HEK293 (cell line): Measurements from ENCODE around the gene ASIP.
"Not testable (repeated sequence)": the region's sequence is repeated elsewhere in the genome, so short reads cannot be mapped to it uniquely, and the experiment has no call there.

Experiments
- CTCF ChIA-PET: fragments of 350-600 bp; formaldehyde crosslinking; extraction: SDS; loops from one replicate; lab custom pipeline; 2021; ENCODE audit warnings: antibody characterized with exemption; lab: Yijun Ruan, JAX
- POLR2A ChIA-PET: fragments of 300-600 bp; formaldehyde crosslinking; extraction: SDS; loops from one replicate; lab custom pipeline; 2020; ENCODE audit warnings: antibody characterized with exemption, inconsistent platforms; lab: Yijun Ruan, JAX
- H3K27ac ChIP-seq: fragments of 200-500 bp; sonication (Bioruptor generic); 2 replicates; pipeline ENCODE4 v1.5.1; 2014; ENCODE audit warnings: low read depth, low read length, control low read depth, inconsistent platforms; ENCODE audit errors: extremely low read depth
- H3K36me3 ChIP-seq, 2 experiments: fragments of 200-500 bp in 1 of 2; sonication (Bioruptor generic) in 1 of 2; 1 replicate in 1 of 2; 2 replicates in 1 of 2; pipeline ENCODE4 v1.5.1; 2014 to 2017; ENCODE audit warnings: inconsistent platforms in 2 of 2, low read length in 2 of 2; ENCODE audit not compliant: control insufficient read depth in 2 of 2, insufficient read depth in 1 of 2
- H3K4me1 ChIP-seq: fragments of 200-500 bp; sonication (Bioruptor generic); 2 replicates; pipeline ENCODE4 v1.5.1; 2014; ENCODE audit warnings: mild to moderate bottlenecking, low read length, inconsistent platforms; ENCODE audit not compliant: control insufficient read depth, insufficient read depth
- H3K4me3 ChIP-seq: 2 replicates; pipeline ENCODE4 v1.5.1; 2011; ENCODE audit warnings: low read depth, mild to moderate bottlenecking, control low read depth, low read length, moderate library complexity
- H3K9me3 ChIP-seq: fragments of 200-500 bp; sonication (Bioruptor generic); 2 replicates; pipeline ENCODE4 v1.5.1; 2014; ENCODE audit warnings: low read depth, low read length, inconsistent platforms; ENCODE audit not compliant: control insufficient read depth, insufficient read depth
- PRDM4 ChIP-seq: fragments of 450-650 bp; formaldehyde crosslinking; IDR thresholded peaks from 2 replicates; pipeline ENCODE4 v1.5.1; 2017; ENCODE audit warnings: missing biosample characterization, missing genetic modification characterization
- RBAK ChIP-seq: fragments of 450-650 bp; formaldehyde crosslinking; IDR thresholded peaks from 2 replicates; pipeline ENCODE4 v1.5.1; 2016; ENCODE audit warnings: missing biosample characterization, missing genetic modification characterization
- ZFP69B ChIP-seq: fragments of 450-650 bp; formaldehyde crosslinking; IDR thresholded peaks from 2 replicates; pipeline ENCODE4 v1.5.1; 2016; ENCODE audit warnings: missing biosample characterization, missing genetic modification characterization
- ZNF132 ChIP-seq: fragments of 450-650 bp; formaldehyde crosslinking; IDR thresholded peaks from 2 replicates; pipeline ENCODE4 v1.5.1; 2017; ENCODE audit warnings: missing biosample characterization, missing genetic modification characterization, borderline replicate concordance
- ZNF133 ChIP-seq: fragments of 450-650 bp; formaldehyde crosslinking; IDR thresholded peaks from 2 replicates; pipeline ENCODE4 v1.5.1; 2016; ENCODE audit warnings: missing biosample characterization, missing genetic modification characterization
- ZNF18 ChIP-seq: fragments of 450-650 bp; formaldehyde crosslinking; IDR thresholded peaks from 2 replicates; pipeline ENCODE4 v1.5.1; 2016; ENCODE audit warnings: missing biosample characterization, missing genetic modification characterization
- ZNF211 ChIP-seq: fragments of 450-650 bp; formaldehyde crosslinking; IDR thresholded peaks from 2 replicates; pipeline ENCODE4 v1.5.1; 2016; ENCODE audit warnings: low read depth, missing biosample characterization, missing genetic modification characterization
- ZNF223 ChIP-seq: fragments of 450-650 bp; formaldehyde crosslinking; IDR thresholded peaks from 2 replicates; pipeline ENCODE4 v1.5.1; 2016; ENCODE audit warnings: missing biosample characterization, missing genetic modification characterization
- ZNF324 ChIP-seq: fragments of 450-650 bp; formaldehyde crosslinking; IDR thresholded peaks from 2 replicates; pipeline ENCODE4 v1.5.1; 2016; ENCODE audit warnings: missing biosample characterization, missing genetic modification characterization
- ZNF416 ChIP-seq: fragments of 450-650 bp; formaldehyde crosslinking; IDR thresholded peaks from 2 replicates; pipeline ENCODE4 v1.5.1; 2016; ENCODE audit warnings: missing biosample characterization, missing genetic modification characterization
- ZNF501 ChIP-seq: fragments of 450-650 bp; formaldehyde crosslinking; IDR thresholded peaks from 2 replicates; pipeline ENCODE4 v1.5.1; 2016; ENCODE audit warnings: missing biosample characterization, missing genetic modification characterization
- ZNF530 ChIP-seq: fragments of 450-650 bp; formaldehyde crosslinking; IDR thresholded peaks from 2 replicates; pipeline ENCODE4 v1.5.1; 2016; ENCODE audit warnings: low read depth, missing biosample characterization, missing genetic modification characterization
- ZNF558 ChIP-seq: fragments of 450-650 bp; formaldehyde crosslinking; IDR thresholded peaks from 2 replicates; pipeline ENCODE4 v1.5.1; 2016; ENCODE audit warnings: missing biosample characterization, missing genetic modification characterization
- ZNF585B ChIP-seq: fragments of 450-650 bp; formaldehyde crosslinking; IDR thresholded peaks from 2 replicates; pipeline ENCODE4 v1.5.1; 2016; ENCODE audit warnings: missing biosample characterization, missing genetic modification characterization
- ZNF791 ChIP-seq: fragments of 450-650 bp; formaldehyde crosslinking; IDR thresholded peaks from 2 replicates; pipeline ENCODE4 v1.5.1; 2016; ENCODE audit warnings: missing biosample characterization, missing genetic modification characterization
- ZNF843 ChIP-seq: fragments of 450-650 bp; formaldehyde crosslinking; IDR thresholded peaks from 2 replicates; pipeline ENCODE4 v1.5.1; 2016; ENCODE audit warnings: missing biosample characterization, missing genetic modification characterization
- TF ChIP-seq, protein P1 (sequence below): fragments of 450-650 bp; formaldehyde crosslinking; IDR thresholded peaks from 2 replicates; pipeline ENCODE4 v1.5.1; 2016; ENCODE audit warnings: missing biosample characterization, missing genetic modification characterization
- TF ChIP-seq, protein P2 (sequence below): fragments of 450-650 bp; formaldehyde crosslinking; IDR thresholded peaks from 2 replicates; pipeline ENCODE4 v1.5.1; 2016; ENCODE audit warnings: missing biosample characterization, missing genetic modification characterization
- TF ChIP-seq, protein P3 (sequence below): sonication (generic); formaldehyde crosslinking; IDR thresholded peaks from 2 replicates; pipeline ENCODE4 v1.8.1; 2022; ENCODE audit warnings: mild to moderate bottlenecking, moderate library complexity, missing genetic modification reagents
- TF ChIP-seq, protein P4 (sequence below): fragments of 450-650 bp; formaldehyde crosslinking; IDR thresholded peaks from 2 replicates; pipeline ENCODE4 v1.5.1; 2016; ENCODE audit warnings: missing biosample characterization, missing genetic modification characterization

Gene ASIP

DNA sequence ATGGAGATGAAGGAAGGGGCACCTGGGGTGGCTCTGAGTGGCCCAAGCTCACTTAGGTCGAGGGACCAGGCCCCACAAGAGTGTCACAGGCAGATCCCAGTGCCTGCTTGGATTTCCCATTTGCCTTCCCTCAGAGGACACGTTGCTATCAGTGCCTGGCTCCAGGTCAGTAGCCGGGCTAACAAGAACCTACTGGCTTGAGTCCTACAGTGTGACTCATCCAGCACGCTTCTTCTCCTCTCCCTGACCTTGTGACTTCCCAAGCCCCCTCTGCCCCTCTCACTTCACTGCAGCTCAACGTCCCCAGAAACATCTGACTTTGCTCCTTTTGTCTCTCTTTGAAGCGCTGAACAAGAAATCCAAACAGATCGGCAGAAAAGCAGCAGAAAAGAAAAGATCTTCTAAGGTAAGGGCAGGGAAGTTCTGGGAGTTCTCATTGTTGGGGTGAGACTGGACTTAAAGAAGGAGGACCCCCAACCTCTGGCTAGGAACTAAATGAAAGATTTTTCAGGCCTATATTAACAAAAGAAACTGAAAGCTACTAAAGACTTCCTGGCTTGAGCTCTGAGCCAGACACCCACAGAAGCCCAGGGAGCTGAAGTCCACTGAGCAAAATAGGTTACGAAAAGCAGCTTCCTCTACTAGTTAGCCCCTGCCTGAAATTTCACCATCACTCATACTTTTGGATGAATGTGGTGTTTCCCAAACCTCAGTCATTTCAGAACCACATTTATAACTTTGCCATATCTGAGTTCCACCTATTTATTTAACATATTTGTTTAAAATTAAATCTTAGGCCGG, 21.5 kb downstream of the ASIP start:
- ChIA-PET POLR2A (no interaction called here), CTCF (interaction anchor here (0.9 kb wide), 1 partner anchor 7 kb away, joined by 3 read pairs; no protein-coding TSS in a partner anchor)
- Histone ChIP-seq H3K4me1 (no peaks in the 10 kb centered on the region), H3K27ac (no peak overlapping the region), H3K36me3 (peaks cover 0 to 3% of the 10 kb centered on the region in 2 experiments; a peak in 2 of 3 replicates), H3K4me3 (no peak overlapping the region), H3K9me3 (no peaks in the 10 kb centered on the region)
- TF ChIP-seq, protein P1, sequence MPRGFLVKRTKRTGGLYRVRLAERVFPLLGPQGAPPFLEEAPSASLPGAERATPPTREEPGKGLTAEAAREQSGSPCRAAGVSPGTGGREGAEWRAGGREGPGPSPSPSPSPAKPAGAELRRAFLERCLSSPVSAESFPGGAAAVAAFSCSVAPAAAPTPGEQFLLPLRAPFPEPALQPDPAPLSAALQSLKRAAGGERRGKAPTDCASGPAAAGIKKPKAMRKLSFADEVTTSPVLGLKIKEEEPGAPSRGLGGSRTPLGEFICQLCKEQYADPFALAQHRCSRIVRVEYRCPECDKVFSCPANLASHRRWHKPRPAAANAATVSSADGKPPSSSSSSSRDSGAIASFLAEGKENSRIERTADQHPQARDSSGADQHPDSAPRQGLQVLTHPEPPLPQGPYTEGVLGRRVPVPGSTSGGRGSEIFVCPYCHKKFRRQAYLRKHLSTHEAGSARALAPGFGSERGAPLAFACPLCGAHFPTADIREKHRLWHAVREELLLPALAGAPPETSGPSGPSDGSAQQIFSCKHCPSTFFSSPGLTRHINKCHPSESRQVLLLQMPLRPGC (tag by site-specific recombination) = no peak
- TF ChIP-seq ZNF501 (tag by site-specific recombination) (no peak), ZNF585B (tag by site-specific recombination) (no peak), ZNF324 (tag by site-specific recombination) (no peak), ZNF18 (tag by site-specific recombination) (no peak), ZNF791 (tag by site-specific recombination) (no peak), ZNF223 (tag by site-specific recombination) (no peak)
- TF ChIP-seq, protein P2, sequence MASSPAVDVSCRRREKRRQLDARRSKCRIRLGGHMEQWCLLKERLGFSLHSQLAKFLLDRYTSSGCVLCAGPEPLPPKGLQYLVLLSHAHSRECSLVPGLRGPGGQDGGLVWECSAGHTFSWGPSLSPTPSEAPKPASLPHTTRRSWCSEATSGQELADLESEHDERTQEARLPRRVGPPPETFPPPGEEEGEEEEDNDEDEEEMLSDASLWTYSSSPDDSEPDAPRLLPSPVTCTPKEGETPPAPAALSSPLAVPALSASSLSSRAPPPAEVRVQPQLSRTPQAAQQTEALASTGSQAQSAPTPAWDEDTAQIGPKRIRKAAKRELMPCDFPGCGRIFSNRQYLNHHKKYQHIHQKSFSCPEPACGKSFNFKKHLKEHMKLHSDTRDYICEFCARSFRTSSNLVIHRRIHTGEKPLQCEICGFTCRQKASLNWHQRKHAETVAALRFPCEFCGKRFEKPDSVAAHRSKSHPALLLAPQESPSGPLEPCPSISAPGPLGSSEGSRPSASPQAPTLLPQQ (tag by site-specific recombination) = no peak
- TF ChIP-seq, protein P3, sequence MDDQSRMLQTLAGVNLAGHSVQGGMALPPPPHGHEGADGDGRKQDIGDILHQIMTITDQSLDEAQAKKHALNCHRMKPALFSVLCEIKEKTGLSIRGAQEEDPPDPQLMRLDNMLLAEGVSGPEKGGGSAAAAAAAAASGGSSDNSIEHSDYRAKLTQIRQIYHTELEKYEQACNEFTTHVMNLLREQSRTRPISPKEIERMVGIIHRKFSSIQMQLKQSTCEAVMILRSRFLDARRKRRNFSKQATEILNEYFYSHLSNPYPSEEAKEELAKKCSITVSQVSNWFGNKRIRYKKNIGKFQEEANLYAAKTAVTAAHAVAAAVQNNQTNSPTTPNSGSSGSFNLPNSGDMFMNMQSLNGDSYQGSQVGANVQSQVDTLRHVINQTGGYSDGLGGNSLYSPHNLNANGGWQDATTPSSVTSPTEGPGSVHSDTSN (CRISPR knock-in tag) = no peak

DNA sequence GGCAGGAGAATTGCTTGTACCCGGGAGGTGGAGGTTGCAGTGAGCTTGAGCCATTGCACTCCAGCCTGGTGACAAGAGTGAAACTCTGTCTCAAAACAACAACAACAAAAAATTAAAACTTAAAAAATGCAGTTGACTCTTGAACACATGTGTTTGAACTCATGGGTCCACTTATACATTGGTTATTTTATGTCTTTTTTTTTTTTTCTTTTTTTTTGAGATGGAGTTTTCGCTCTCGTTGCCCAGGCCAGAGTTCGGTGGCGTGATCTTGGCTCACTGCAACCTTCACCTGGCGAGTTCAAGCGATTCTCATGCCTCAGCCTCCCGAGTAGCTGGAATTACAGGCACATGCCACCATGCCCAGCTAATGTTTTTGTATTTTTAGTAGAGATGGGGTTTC, 22.2 kb downstream of the ASIP start:
- POLR2A ChIA-PET = not testable (repeated sequence)

DNA sequence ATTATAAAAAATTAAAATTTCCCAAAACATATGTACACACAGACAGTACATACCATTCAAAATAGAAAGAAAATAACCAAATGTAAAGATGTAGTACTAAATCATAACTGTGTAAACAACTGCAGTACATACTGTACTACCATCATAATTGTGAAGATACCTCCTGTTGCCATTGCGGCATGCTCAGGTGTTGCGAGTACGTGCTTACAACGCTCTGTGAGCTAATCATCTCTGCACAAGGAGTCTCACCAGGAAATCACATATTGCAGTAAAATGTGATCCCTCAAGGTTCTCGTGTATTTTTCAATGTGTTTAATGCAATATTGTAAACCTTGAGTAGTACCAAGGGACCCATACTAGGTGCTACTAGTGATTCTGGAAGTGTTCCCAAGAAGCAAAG, 22.9 kb downstream of the ASIP start:
- no peak overlapping the region for H3K27ac ChIP-seq
- H3K9me3 ChIP-seq = no peaks in the 10 kb centered on the region
- H3K4me1 ChIP-seq = no peaks in the 10 kb centered on the region
- H3K4me3 ChIP-seq = no peak overlapping the region
- POLR2A ChIA-PET = no interaction called here
- CTCF ChIA-PET = no interaction called here
- H3K36me3 ChIP-seq = peaks cover 0 to 3% of the 10 kb centered on the region in 2 experiments; a peak in 2 of 3 replicates
- TF ChIP-seq ZNF211 (tag by site-specific recombination) (no peak), ZNF843 (tag by site-specific recombination) (no peak), PRDM4 (tag by site-specific recombination) (no peak), ZFP69B (tag by site-specific recombination) (no peak), ZNF501 (tag by site-specific recombination) (no peak), ZNF558 (tag by site-specific recombination) (no peak), ZNF416 (tag by site-specific recombination) (no peak), RBAK (tag by site-specific recombination) (no peak), ZNF133 (tag by site-specific recombination) (no peak), ZNF530 (tag by site-specific recombination) (no peak), ZNF132 (tag by site-specific recombination) (no peak)
- TF ChIP-seq, protein P4, sequence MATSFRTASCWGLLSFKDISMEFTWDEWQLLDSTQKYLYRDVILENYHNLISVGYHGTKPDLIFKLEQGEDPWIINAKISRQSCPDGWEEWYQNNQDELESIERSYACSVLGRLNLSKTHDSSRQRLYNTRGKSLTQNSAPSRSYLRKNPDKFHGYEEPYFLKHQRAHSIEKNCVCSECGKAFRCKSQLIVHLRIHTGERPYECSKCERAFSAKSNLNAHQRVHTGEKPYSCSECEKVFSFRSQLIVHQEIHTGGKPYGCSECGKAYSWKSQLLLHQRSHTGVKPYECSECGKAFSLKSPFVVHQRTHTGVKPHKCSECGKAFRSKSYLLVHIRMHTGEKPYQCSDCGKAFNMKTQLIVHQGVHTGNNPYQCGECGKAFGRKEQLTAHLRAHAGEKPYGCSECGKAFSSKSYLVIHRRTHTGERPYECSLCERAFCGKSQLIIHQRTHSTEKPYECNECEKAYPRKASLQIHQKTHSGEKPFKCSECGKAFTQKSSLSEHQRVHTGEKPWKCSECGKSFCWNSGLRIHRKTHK (tag by site-specific recombination) = no peak

More for the DNA sequence above, 22.2 kb downstream of the ASIP start:
- not testable (repeated sequence) for H3K4me3 ChIP-seq, H3K27ac ChIP-seq, H3K36me3 ChIP-seq, H3K9me3 ChIP-seq, H3K4me1 ChIP-seq
- CTCF ChIA-PET = interaction anchor here (0.9 kb wide), 1 partner anchor 8 kb away, joined by 3 read pairs; no protein-coding TSS in a partner anchor
- TF ChIP-seq ZNF133 (tag by site-specific recombination) = peak; percentile 97
